Measurements from ENCODE around the gene LAMC2. TPM values are rescaled to one million over a fixed set of nuclear protein-coding genes. Genes with fewer than 3 reads are reported as not detected.

Gene LAMC2
- total and polyA plus RNA-seq, 9 of the 15 experiments (the other 6 are each of a cell fraction or from before 2014, with no cell fraction given), result 0.02 to 0.03 TPM; not detected in 7

GRCh38 chr1:183210681-183211080, 24.6 kb downstream of the LAMC2 start (continued):
- TF ChIP-seq, protein P1, sequence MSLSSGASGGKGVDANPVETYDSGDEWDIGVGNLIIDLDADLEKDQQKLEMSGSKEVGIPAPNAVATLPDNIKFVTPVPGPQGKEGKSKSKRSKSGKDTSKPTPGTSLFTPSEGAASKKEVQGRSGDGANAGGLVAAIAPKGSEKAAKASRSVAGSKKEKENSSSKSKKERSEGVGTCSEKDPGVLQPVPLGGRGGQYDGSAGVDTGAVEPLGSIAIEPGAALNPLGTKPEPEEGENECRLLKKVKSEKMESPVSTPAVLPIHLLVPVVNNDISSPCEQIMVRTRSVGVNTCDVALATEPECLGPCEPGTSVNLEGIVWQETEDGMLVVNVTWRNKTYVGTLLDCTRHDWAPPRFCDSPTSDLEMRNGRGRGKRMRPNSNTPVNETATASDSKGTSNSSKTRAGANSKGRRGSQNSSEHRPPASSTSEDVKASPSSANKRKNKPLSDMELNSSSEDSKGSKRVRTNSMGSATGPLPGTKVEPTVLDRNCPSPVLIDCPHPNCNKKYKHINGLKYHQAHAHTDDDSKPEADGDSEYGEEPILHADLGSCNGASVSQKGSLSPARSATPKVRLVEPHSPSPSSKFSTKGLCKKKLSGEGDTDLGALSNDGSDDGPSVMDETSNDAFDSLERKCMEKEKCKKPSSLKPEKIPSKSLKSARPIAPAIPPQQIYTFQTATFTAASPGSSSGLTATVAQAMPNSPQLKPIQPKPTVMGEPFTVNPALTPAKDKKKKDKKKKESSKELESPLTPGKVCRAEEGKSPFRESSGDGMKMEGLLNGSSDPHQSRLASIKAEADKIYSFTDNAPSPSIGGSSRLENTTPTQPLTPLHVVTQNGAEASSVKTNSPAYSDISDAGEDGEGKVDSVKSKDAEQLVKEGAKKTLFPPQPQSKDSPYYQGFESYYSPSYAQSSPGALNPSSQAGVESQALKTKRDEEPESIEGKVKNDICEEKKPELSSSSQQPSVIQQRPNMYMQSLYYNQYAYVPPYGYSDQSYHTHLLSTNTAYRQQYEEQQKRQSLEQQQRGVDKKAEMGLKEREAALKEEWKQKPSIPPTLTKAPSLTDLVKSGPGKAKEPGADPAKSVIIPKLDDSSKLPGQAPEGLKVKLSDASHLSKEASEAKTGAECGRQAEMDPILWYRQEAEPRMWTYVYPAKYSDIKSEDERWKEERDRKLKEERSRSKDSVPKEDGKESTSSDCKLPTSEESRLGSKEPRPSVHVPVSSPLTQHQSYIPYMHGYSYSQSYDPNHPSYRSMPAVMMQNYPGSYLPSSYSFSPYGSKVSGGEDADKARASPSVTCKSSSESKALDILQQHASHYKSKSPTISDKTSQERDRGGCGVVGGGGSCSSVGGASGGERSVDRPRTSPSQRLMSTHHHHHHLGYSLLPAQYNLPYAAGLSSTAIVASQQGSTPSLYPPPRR (CRISPR knock-in tag; IDR thresholded peaks at IDR 0.05; ENCODE audit: borderline replicate concordance), result no peak
- TF ChIP-seq NKRF (IDR thresholded peaks at IDR 0.05; ENCODE audit: borderline replicate concordance) (no peak), BRCA1 (IDR thresholded peaks at IDR 0.05) (no peak), BRCA1 (CRISPR knock-in tag; IDR thresholded peaks at IDR 0.05) (no peak), SP1 (CRISPR knock-in tag; IDR thresholded peaks at IDR 0.05) (no peak), ZBTB5 (IDR thresholded peaks at IDR 0.05) (no peak), SAFB2 (IDR thresholded peaks at IDR 0.05; ENCODE audit: borderline replicate concordance, low read depth, low read length, severe bottlenecking) (no peak), TFE3 (CRISPR knock-in tag; IDR thresholded peaks at IDR 0.05) (no peak)
- TF ChIP-seq, protein P2, sequence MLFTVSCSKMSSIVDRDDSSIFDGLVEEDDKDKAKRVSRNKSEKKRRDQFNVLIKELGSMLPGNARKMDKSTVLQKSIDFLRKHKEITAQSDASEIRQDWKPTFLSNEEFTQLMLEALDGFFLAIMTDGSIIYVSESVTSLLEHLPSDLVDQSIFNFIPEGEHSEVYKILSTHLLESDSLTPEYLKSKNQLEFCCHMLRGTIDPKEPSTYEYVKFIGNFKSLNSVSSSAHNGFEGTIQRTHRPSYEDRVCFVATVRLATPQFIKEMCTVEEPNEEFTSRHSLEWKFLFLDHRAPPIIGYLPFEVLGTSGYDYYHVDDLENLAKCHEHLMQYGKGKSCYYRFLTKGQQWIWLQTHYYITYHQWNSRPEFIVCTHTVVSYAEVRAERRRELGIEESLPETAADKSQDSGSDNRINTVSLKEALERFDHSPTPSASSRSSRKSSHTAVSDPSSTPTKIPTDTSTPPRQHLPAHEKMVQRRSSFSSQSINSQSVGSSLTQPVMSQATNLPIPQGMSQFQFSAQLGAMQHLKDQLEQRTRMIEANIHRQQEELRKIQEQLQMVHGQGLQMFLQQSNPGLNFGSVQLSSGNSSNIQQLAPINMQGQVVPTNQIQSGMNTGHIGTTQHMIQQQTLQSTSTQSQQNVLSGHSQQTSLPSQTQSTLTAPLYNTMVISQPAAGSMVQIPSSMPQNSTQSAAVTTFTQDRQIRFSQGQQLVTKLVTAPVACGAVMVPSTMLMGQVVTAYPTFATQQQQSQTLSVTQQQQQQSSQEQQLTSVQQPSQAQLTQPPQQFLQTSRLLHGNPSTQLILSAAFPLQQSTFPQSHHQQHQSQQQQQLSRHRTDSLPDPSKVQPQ (CRISPR knock-in tag; IDR thresholded peaks at IDR 0.05; ENCODE audit: borderline replicate concordance), result no peak
